Cardiac fibroblast (primary cell): Measurements from ENCODE around the gene FBXW8.

Source experiments
- DNase-seq, 2 donors: peaks; one replicate each; pipeline versions ENCODE4 v3.0.0 to v3.0.0-alpha.2; 2010; ENCODE audit warnings: low read depth in 2 of 2
- H3K4me3 ChIP-seq, 2 donors: replicated peaks in 1 of 2; 1 replicate in 1 of 2; 2 replicates in 1 of 2; pipeline ENCODE4 v1.5.1; 2011; ENCODE audit warnings: low read depth in 2 of 2, low read length in 2 of 2, mild to moderate bottlenecking in 2 of 2, moderate library complexity in 1 of 2
- TF ChIP-seq, protein P1 (sequence below): IDR thresholded peaks from one replicate; pipeline ENCODE4 v1.5.1; 2011; ENCODE audit warnings: low read depth, mild to moderate bottlenecking, low read length, inconsistent platforms

The FBXW8 gene

DNA sequence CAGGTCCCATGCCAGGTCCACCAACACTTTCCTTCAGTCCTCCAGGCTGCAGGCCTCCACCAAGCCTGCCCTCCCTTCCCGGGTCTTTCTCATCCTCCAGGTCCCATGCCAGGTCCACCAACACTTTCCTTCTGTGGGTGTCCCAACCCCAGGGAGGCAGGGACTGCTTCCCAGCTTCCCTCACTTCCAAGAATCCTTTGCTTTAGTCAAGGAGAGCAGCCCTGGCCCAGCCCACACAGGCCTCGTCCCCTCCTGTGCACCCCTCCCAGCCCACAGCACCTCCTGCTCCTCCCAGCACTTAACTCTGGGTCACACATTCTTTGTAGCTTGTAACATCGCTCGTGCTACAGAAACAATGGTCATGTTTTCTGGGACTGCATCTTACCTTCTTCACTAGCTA lies 115.6 kb downstream of the FBXW8 start:
- no peak for DNase-seq
- no peak overlapping the region for H3K4me3 ChIP-seq
- TF ChIP-seq, protein P1, sequence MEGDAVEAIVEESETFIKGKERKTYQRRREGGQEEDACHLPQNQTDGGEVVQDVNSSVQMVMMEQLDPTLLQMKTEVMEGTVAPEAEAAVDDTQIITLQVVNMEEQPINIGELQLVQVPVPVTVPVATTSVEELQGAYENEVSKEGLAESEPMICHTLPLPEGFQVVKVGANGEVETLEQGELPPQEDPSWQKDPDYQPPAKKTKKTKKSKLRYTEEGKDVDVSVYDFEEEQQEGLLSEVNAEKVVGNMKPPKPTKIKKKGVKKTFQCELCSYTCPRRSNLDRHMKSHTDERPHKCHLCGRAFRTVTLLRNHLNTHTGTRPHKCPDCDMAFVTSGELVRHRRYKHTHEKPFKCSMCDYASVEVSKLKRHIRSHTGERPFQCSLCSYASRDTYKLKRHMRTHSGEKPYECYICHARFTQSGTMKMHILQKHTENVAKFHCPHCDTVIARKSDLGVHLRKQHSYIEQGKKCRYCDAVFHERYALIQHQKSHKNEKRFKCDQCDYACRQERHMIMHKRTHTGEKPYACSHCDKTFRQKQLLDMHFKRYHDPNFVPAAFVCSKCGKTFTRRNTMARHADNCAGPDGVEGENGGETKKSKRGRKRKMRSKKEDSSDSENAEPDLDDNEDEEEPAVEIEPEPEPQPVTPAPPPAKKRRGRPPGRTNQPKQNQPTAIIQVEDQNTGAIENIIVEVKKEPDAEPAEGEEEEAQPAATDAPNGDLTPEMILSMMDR, result no peak

DNA sequence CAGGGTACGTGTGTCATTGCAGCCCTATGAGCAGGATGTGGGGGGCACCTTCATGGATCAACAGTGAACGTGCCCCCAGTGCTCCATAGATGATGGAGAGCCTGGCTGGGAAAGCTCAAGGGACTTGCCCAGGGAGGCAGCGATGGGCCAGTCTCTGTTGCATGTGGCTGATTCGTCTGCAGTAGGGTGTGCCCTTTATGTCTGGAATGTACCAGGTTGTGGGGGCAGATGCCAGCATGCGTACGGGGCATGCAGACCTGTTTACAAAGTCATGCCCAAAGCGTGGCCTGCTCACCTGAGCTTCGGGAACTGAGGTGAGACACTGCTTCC lies 116.1 kb downstream of the FBXW8 start:
- TF ChIP-seq, protein P1, result no peak
- DNase-seq, result no peak
- no peak overlapping the region for H3K4me3 ChIP-seq

DNA sequence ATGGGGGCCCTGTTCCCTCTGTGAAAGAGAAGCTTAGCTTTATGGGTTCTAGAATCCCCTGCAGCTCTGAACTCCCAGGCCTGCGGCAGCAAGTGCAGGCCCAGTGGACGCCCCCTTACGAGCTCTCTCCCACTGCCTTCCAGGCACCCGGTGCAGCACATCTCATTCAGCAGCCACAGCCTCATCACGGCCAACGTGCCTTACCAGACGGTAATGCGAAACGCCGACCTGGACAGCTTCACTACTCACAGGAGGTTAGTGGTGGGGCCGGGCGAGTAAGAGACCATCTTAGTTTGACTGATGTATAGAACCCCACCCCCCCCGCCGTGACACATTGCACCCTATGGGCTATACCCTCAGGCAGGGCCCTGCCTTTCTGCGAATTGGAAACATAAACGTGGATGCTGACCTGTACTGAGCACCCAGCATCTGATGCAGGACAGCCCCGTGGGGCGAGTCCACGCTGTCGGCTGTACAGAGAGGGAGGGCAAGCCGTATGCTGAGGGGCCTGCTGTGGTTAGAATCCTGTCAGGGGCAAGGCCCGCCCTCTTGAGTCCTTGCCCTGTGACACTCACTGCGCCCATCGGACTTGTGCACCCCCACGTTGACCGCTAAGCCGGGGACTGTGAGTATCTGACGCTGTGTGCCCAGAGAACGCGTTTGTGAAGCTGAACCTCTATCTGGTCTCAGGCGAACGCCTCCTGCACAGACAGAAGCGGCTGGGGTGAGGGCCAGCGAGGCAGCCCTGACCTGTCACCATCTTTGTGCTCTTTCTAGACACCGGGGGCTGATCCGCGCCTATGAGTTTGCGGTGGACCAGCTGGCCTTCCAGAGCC lies 116.7 kb downstream of the FBXW8 start:
- TF ChIP-seq, protein P1, result no peak
- no peak for DNase-seq

DNA sequence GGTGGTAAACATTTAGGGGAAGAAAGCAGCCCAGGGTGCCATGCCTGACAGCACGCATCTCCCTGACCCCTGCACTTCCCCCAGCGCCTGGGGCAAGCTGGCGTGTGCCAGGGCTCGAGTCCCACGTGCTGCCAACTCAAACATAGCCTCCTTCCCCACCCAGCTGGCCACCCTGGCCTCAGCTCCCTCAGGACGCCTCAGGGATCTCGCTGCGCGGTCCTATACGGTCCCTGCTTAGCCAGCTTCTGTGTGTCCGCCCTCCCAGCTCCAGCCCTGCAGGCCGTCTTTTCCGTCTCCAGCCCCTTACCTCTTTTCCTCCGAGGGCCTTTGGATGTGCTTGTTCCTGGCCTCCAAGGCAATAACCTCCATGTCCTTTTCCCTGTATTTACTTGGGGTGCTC lies 117.5 kb downstream of the FBXW8 start:
- TF ChIP-seq, protein P1, result no peak
- H3K4me3 ChIP-seq, result no peak overlapping the region
- no peak for DNase-seq

More for the DNA sequence above, 116.7 kb downstream of the FBXW8 start:
- H3K4me3 ChIP-seq, result no peak overlapping the region

DNA sequence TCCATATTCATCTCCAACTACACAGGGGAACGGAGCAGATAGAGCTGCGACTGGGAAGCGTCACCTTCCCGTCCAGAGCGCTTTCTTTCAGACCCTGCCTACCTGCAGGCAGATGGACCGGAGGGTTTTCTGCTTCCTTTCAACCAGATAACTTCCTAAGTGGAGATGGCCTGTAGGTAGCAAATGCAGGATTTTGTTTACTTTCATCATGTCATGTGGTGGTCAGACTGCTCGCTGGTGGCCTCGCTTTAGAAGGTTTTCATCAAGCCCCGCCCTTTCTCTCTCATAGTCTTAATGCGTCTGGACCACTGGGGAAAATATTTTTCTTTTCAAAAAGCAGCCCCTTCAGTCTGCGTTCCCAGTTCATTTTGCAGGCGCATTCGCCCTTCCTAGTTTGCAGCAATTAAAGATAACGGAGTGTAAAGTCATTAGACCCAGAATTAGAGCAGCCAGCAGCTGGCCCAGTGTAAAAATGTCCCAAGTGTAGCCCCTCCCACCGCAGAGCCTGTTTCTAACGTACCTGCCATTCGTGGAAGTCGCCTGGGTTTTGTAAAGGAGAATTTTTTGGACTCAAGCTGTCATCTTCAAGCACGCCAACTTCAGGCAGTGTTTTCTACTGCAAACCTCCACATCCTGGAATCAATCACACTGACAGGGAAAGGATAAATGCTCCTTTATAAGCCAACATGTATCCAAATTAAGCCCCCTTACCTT lies 119.6 kb downstream of the FBXW8 start:
- H3K4me3 ChIP-seq, result no peak overlapping the region
- DNase-seq, result no peak
- TF ChIP-seq, protein P1, result no peak

DNA sequence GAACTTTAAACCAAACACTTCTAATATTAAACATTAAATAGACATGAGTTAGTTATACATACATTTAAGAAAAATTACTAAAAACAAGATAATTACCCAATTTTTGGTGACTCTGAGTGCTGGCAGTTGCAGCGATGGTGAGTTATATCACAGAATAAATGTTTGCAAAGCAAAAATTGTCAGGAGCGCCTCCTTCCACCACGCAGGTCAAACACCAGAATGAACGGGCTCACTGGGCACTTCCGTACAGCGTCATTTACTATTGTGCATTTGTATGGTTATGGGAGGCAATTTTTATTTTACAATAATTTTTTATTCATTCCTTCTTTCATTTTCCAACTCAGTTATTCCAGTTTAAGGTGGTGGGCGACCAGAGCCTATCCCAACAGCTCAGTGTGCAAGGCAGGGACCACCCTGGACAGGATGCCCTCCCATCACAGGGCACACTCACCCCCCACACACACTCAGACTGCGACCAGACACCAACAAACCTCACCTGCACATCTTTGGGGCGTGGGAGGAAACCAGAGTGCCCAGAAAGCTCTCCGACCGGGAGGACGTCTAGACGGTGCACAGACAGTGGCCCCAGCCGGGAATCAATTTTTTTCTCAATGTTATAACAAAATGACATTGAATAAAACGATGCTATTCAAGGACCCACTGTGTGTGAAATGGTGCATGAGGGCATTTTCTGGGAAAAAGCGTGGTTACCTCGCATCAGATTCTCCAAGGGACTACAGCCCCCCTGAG lies 121.3 kb downstream of the FBXW8 start:
- H3K4me3 ChIP-seq, result no peak overlapping the region
- TF ChIP-seq, protein P1, result no peak
- DNase-seq, result no peak
